Astrocyte of the spinal cord (primary cell): ENCODE data around the gene RERE.

Experiments
- DNase-seq: peaks from one replicate; pipeline ENCODE4 v3.0.0; 2011; ENCODE audit warnings: low read depth, low spot score
- H3K4me3 ChIP-seq: 2 replicates; pipeline ENCODE4 v1.5.1; 2011; ENCODE audit warnings: low read depth, mild to moderate bottlenecking, low read length, moderate library complexity
- in situ Hi-C: cut with HindIII; loops from 2 replicates; pipeline ENCODE4 v1.10.0; 2017; ENCODE audit warnings: low sequenced_read_pairs
- TF ChIP-seq, protein P1 (sequence below): IDR thresholded peaks from 2 replicates; pipeline ENCODE4 v1.5.1; 2012; ENCODE audit warnings: low read depth, mild to moderate bottlenecking, low read length, inconsistent platforms

Gene RERE

DNA sequence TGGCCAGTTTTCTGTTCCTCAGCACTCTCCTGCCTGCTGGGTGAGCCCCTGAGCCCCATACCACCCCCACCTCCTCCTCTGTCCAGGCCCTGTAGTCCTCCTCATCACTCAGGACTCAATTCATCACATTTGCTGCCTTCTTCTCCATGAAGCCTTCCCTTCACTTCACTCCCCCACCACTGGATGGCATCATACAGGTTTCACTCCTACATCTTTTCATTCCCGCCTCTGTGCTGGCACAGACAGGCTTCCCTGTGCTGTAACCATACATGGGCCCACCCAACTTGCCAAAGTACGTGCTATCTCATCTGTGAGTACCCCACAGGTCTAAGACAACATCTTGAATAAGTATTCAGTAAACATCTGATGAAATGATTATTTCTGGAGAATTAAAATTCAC lies 442.6 kb downstream of the RERE start:
- in situ Hi-C loops, result no loop called here
- H3K4me3 ChIP-seq, result no peak overlapping the region
- TF ChIP-seq, protein P1, sequence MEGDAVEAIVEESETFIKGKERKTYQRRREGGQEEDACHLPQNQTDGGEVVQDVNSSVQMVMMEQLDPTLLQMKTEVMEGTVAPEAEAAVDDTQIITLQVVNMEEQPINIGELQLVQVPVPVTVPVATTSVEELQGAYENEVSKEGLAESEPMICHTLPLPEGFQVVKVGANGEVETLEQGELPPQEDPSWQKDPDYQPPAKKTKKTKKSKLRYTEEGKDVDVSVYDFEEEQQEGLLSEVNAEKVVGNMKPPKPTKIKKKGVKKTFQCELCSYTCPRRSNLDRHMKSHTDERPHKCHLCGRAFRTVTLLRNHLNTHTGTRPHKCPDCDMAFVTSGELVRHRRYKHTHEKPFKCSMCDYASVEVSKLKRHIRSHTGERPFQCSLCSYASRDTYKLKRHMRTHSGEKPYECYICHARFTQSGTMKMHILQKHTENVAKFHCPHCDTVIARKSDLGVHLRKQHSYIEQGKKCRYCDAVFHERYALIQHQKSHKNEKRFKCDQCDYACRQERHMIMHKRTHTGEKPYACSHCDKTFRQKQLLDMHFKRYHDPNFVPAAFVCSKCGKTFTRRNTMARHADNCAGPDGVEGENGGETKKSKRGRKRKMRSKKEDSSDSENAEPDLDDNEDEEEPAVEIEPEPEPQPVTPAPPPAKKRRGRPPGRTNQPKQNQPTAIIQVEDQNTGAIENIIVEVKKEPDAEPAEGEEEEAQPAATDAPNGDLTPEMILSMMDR, result peak; percentile 51
- peak; percentile 39 for DNase-seq

DNA sequence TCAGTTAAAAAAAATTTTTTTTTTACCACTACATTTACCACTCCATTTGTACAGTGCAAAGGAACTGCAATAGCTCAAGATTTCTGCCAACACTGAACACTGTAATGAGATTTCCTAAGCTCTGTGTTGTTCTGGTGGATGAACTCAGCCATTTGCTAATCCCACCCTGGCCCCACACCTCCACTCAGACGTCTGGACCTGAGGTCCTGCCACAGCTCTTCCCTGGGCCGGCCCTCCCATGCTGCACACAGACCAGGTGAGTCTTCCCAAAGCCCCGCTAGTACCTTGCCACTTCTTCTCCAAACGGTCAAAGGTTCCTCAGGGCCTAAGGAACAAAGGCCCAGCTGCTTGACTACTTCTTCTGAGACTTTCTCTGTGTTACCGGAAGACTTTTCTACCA lies 443.1 kb downstream of the RERE start:
- in situ Hi-C loops, result no loop called here
- no peak for DNase-seq
- H3K4me3 ChIP-seq, result no peak overlapping the region
- TF ChIP-seq, protein P1, result no peak

DNA sequence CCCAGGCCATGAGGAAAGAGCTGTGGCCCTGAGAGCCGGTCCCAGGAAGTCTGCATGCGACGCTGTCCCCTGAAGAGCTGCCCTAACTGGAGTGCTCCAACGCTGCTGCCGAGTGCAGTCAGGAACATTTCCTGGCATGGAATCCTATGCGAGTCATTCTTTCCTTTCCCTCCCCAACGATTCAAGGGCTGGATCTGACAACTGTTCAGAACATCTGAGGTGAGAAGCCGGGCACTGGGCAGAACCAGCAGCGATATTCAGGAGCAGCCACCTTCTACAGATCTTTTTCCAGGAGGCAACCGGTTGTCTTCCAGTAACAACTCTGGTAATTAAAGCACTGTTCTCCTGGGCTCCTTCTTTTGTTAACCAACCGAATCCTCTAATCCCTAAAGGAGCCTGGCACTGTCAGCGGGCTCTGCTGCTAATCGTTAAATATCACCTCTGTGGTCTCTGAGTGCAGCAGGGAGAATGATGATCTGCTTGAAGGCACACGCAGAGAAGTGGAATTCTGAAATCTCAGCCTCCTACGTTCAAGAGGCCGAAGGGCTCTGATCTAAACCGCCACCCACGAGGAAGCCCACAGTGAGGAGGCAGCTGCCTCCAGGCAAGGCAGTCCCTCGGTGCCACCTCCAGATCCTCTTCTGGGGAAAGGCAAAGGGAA lies 443.7 kb downstream of the RERE start:
- no peak overlapping the region for H3K4me3 ChIP-seq
- DNase-seq, result peak; percentile 83
- in situ Hi-C loops, result no loop called here
- TF ChIP-seq, protein P1, result no peak

DNA sequence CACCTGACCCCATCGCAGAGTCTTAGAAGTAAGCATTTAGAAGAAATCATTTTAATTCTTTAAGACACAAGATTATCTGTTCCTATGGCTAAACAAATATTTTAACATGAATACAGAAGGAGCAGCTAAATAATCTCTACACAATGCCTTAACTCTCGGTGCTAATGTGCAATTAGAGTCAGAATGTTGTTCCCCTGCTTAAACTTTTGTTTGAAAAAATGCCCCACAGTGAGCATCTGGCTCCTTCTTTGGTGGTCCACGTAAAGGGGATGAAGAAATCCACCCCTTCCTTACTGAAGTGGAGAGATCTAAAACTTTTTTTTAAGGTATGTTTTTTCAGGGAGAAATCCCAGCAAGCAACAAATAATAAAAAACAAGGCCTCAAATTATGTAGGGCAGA lies 444.3 kb downstream of the RERE start:
- in situ Hi-C loops, result no loop called here
- TF ChIP-seq, protein P1, result no peak
- no peak for DNase-seq

DNA sequence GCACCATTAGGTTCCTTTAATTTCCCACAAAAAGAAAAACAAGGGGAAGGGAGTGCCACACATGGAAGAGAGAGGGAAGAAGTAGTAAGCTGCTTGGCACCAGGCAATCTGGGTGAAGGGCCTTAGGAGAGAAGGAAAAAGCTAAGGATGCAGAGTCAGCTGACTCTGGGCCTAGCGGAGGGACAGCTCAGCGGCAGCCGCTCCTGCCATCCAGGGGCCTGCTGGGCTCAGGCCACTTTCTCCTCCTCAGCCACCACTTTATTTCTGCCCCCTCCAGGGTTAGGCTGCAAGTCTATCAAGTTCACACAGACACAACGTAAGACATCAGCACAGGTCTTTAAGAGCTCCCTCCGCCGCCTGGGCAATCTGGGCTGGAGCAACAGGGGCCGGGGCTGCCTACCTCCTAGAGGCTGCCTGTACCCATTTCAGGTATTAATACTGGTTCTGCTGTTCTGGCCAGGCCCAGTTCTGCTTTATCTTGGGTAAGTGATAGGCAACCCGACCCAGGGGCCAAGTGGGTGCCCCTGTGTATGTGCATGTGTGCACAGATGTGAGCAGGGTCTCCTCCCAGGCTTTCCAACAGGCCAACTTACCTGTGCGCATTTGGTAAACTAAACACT lies 446.0 kb downstream of the RERE start:
- TF ChIP-seq, protein P1, result no peak
- in situ Hi-C loops, result no loop called here
- no peak overlapping the region for H3K4me3 ChIP-seq
- DNase-seq, result no peak

More for the DNA sequence above, 444.3 kb downstream of the RERE start:
- H3K4me3 ChIP-seq, result no peak overlapping the region

DNA sequence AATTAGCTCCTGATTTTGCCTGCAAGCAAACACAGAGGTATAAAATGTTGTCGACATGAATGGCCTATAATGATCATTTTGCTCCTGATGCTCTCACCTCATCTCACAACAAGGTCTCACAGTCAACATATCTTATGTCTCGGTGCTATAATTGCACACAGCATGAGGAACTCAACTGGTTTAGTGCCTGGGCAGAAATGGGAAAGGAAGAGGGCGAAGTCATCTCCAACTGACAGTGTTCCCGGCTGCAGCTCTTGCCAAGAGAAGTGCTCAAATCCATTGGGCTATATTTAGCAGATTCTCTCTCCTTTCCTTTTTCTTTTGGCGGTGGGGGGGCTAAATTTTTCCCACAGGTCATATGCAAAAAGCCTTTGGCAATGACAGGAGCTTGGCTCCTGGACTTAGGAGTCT lies 446.5 kb downstream of the RERE start:
- TF ChIP-seq, protein P1, result no peak
- in situ Hi-C loops, result no loop called here
- H3K4me3 ChIP-seq, result no peak overlapping the region
- no peak for DNase-seq
